OCI-LY1 (cell line): ENCODE results near the gene CYP2A13.
A peak's percentile ranks its signal among the peaks of the same experiment; 100 is the strongest.

Experiments used
- H2AFZ ChIP-seq: fragments of 200-600 bp; sonication (generic), shearing (Covaris generic); 2 replicates; pipeline ENCODE4 v1.6.0; 2014; ENCODE audit warnings: antibody characterized with exemption, mild to moderate bottlenecking, low read length
- H3F3A ChIP-seq: fragments of 200-600 bp; sonication (generic), shearing (Covaris generic); 2 replicates; pipeline ENCODE4 v1.6.0; 2014; ENCODE audit warnings: mild to moderate bottlenecking, antibody characterized with exemption, low read length, moderate library complexity; ENCODE audit not compliant: insufficient read depth
- H3K27ac ChIP-seq: fragments of 200-600 bp; sonication (generic); 2 replicates; pipeline ENCODE4 v1.5.1; 2014; ENCODE audit warnings: low read length, mixed run types, mild to moderate bottlenecking, low read depth; ENCODE audit not compliant: poor library complexity, severe bottlenecking
- H3K27me3 ChIP-seq: fragments of 200-600 bp; sonication (generic); 2 replicates; pipeline ENCODE4 v1.6.0; 2014; ENCODE audit warnings: antibody characterized with exemption, mild to moderate bottlenecking, low read length, moderate library complexity; ENCODE audit not compliant: insufficient read depth
- H3K36me3 ChIP-seq: fragments of 200-600 bp; sonication (generic); 2 replicates; pipeline ENCODE4 v1.6.1; 2014; ENCODE audit warnings: mild to moderate bottlenecking, antibody characterized with exemption, low read length, moderate library complexity, mixed read lengths; ENCODE audit not compliant: insufficient read depth
- H3K4me1 ChIP-seq: fragments of 200-600 bp; sonication (generic); 2 replicates; pipeline ENCODE4 v1.5.1; 2014; ENCODE audit warnings: mild to moderate bottlenecking, low read length, moderate library complexity; ENCODE audit not compliant: insufficient read depth, severe bottlenecking
- H3K4me2 ChIP-seq: fragments of 200-600 bp; sonication (generic), shearing (Covaris generic); 2 replicates; pipeline ENCODE4 v1.6.1; 2014; ENCODE audit warnings: low read length
- H3K4me3 ChIP-seq: fragments of 200-600 bp; sonication (generic); 2 replicates; pipeline ENCODE4 v1.5.1; 2014; ENCODE audit warnings: low read length, low read depth, mild to moderate bottlenecking, mixed read lengths; ENCODE audit not compliant: poor library complexity, severe bottlenecking
- H3K79me2 ChIP-seq: fragments of 200-600 bp; shearing (Covaris generic); 2 replicates; pipeline ENCODE4 v1.6.1; 2016; ENCODE audit warnings: mixed run types, low read length, mixed read lengths; ENCODE audit not compliant: insufficient read depth
- H3K9ac ChIP-seq: fragments of 200-600 bp; sonication (generic), shearing (Covaris generic); 2 replicates; pipeline ENCODE4 v1.6.1; 2014; ENCODE audit warnings: mild to moderate bottlenecking, low read length, mixed read lengths
- H3K9me2 ChIP-seq: fragments of 200-600 bp; sonication (generic), shearing (Covaris generic); 2 replicates; pipeline ENCODE4 v1.6.1; 2014; ENCODE audit warnings: low read depth, mild to moderate bottlenecking, low read length, mixed read lengths
- H3K9me3 ChIP-seq: fragments of 200-600 bp; shearing (Covaris generic); 2 replicates; pipeline ENCODE4 v1.6.1; 2014; ENCODE audit warnings: low read length, mixed read lengths
- H4K20me1 ChIP-seq: fragments of 200-600 bp; sonication (generic), shearing (Covaris generic); 2 replicates; pipeline ENCODE4 v1.6.0; 2016; ENCODE audit warnings: mild to moderate bottlenecking, low read length; ENCODE audit not compliant: insufficient read depth
- EZH2 ChIP-seq: fragments of 200-600 bp; sonication (generic), shearing (Covaris generic); IDR thresholded peaks from 2 replicates; pipeline ENCODE4 v1.8.0; 2017; ENCODE audit warnings: borderline replicate concordance, mixed run types, mild to moderate bottlenecking, antibody characterized with exemption, low read length, moderate library complexity, mixed read lengths
- TF ChIP-seq, protein P1 (sequence below): fragments of 200-600 bp; sonication (generic), shearing (Covaris generic); IDR thresholded peaks from 2 replicates; pipeline ENCODE4 v1.5.1; 2017; ENCODE audit warnings: mild to moderate bottlenecking, antibody characterized with exemption, low read length, moderate library complexity, mixed read lengths

Gene CYP2A13

DNA sequence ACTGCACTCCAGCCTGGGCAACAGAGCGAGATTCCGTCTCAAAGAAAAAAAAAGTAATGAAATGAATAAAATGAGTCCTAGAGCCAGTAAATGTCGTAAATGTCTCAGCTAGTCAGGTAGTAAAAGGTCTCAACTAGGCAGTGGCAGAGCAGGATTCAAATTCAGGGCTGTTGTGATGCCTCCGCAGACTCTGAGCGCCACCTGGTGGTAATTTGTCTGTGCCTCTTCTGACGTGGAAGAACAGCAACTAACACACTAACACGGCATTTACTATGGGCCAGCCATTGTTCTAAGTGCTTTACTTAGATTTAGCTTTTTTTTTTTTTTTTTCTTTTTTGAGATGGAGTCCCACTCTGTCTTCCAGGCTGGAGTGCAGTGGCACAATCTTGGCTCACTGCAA lies 56.2 kb downstream of the CYP2A13 start:
- Histone ChIP-seq H4K20me1 (no peaks in the 10 kb centered on the region), H3K9me2 (no peaks in the 10 kb centered on the region), H2AFZ (no peak overlapping the region), H3K4me3 (no peak overlapping the region), H3K36me3 (no peaks in the 10 kb centered on the region), H3K27me3 (no peaks in the 10 kb centered on the region), H3K9ac (no peak overlapping the region), H3K9me3 (no peaks in the 10 kb centered on the region), H3K79me2 (no peaks in the 10 kb centered on the region), H3F3A (no peaks in the 10 kb centered on the region), H3K27ac (no peak overlapping the region), H3K4me2 (no peak overlapping the region), H3K4me1 (no peaks in the 10 kb centered on the region)
- TF ChIP-seq, protein P1, sequence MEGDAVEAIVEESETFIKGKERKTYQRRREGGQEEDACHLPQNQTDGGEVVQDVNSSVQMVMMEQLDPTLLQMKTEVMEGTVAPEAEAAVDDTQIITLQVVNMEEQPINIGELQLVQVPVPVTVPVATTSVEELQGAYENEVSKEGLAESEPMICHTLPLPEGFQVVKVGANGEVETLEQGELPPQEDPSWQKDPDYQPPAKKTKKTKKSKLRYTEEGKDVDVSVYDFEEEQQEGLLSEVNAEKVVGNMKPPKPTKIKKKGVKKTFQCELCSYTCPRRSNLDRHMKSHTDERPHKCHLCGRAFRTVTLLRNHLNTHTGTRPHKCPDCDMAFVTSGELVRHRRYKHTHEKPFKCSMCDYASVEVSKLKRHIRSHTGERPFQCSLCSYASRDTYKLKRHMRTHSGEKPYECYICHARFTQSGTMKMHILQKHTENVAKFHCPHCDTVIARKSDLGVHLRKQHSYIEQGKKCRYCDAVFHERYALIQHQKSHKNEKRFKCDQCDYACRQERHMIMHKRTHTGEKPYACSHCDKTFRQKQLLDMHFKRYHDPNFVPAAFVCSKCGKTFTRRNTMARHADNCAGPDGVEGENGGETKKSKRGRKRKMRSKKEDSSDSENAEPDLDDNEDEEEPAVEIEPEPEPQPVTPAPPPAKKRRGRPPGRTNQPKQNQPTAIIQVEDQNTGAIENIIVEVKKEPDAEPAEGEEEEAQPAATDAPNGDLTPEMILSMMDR = peak; percentile 77
- no peak for TF ChIP-seq EZH2
